GM12878 (cell line): ENCODE measurements around the gene CDKN2AIPNL.

Experiments used
- CTCF ChIP-seq, 3 experiments: IDR thresholded peaks in 2 of 3; conservative IDR thresholded peaks in 1 of 3; 2 replicates each; pipeline ENCODE4 v1.5.1; 2011; ENCODE audit warnings: low read depth in 3 of 3, low read length in 3 of 3, mild to moderate bottlenecking in 3 of 3, control low read depth in 2 of 3, moderate library complexity in 2 of 3, inconsistent platforms in 1 of 3, mixed read lengths in 1 of 3; ENCODE audit not compliant: control insufficient read depth in 2 of 3, insufficient read depth in 1 of 3; ENCODE audit errors: extremely low read depth in 1 of 3
- RAD21 ChIP-seq: IDR thresholded peaks from 2 replicates; pipeline ENCODE4 v1.6.1; 2011; ENCODE audit warnings: mild to moderate bottlenecking, low read depth, low read length, moderate library complexity; ENCODE audit not compliant: insufficient read depth
- SRF ChIP-seq, 2 experiments: IDR thresholded peaks; 2 replicates each; pipeline ENCODE4 v1.6.1; 2011; ENCODE audit warnings: low read depth in 2 of 2, low read length in 2 of 2, mild to moderate bottlenecking in 1 of 2, moderate library complexity in 1 of 2
- ZBTB33 ChIP-seq: fragments of 450-650 bp; IDR thresholded peaks from 2 replicates; pipeline ENCODE4 v1.6.1; 2017; ENCODE audit warnings: mild to moderate bottlenecking
- ZZZ3 ChIP-seq: IDR thresholded peaks from 2 replicates; pipeline ENCODE4 v1.6.1; 2011; ENCODE audit warnings: low read depth; ENCODE audit not compliant: control insufficient read depth, insufficient read length

- TF ChIP-seq SRF (IDR thresholded peaks at IDR 0.05; ENCODE audit: low read depth in 2 of 2, low read length in 2 of 2) (no peak), ZZZ3 (no peak), RAD21 (no peak), CTCF (IDR thresholded peaks at IDR 0.05 in 2 of 3, conservative IDR thresholded peaks at IDR 0.05 in 1 of 3; ENCODE audit: control insufficient read depth in 2 of 3, extremely low read depth in 1 of 3, insufficient read depth in 1 of 3, low read depth in 3 of 3, low read length in 3 of 3) (no peak), ZBTB33 (no peak)
Observed at GRCh38 chr5:134439210-134439654, 27.6 kb upstream of the CDKN2AIPNL start.
